GM12878 (cell line): ENCODE data around the gene ADAMTSL3.

ENCODE experiments used
- CEBPB ChIP-seq, 2 experiments: fragments of 150-350 bp in 1 of 2; IDR thresholded peaks; 2 replicates each; pipeline ENCODE4 v1.6.1; 2012 to 2014; ENCODE audit warnings: low read depth in 2 of 2, low read length in 2 of 2, borderline replicate concordance in 1 of 2, inconsistent platforms in 1 of 2
- CTCF ChIP-seq, 3 experiments: IDR thresholded peaks in 2 of 3; conservative IDR thresholded peaks in 1 of 3; 2 replicates each; pipeline ENCODE4 v1.5.1; 2011; ENCODE audit warnings: low read depth in 3 of 3, low read length in 3 of 3, mild to moderate bottlenecking in 3 of 3, control low read depth in 2 of 3, moderate library complexity in 2 of 3, inconsistent platforms in 1 of 3, mixed read lengths in 1 of 3; ENCODE audit not compliant: control insufficient read depth in 2 of 3, insufficient read depth in 1 of 3; ENCODE audit errors: extremely low read depth in 1 of 3
- MAX ChIP-seq: IDR thresholded peaks from 2 replicates; pipeline ENCODE4 v1.6.1; 2012; ENCODE audit warnings: low read depth, low read length, improper control_type of control experiment
- POLR2AphosphoS5 ChIP-seq: IDR thresholded peaks from 2 replicates; pipeline ENCODE4 v1.6.1; 2011; ENCODE audit warnings: mild to moderate bottlenecking, low read length, inconsistent platforms
- REST ChIP-seq: IDR thresholded peaks from 2 replicates; pipeline ENCODE4 v1.6.1; 2012; ENCODE audit warnings: mild to moderate bottlenecking, low read depth, low read length
- SIN3A ChIP-seq: IDR thresholded peaks from 2 replicates; pipeline ENCODE4 v1.6.1; 2012; ENCODE audit warnings: low read depth, low read length, improper control_type of control experiment
- SIX5 ChIP-seq: IDR thresholded peaks from 2 replicates; pipeline ENCODE4 v1.6.1; 2011; ENCODE audit warnings: mild to moderate bottlenecking, low read depth, low read length, moderate library complexity; ENCODE audit not compliant: severe bottlenecking

- TF ChIP-seq POLR2AphosphoS5 (no peak), CEBPB (IDR thresholded peaks at IDR 0.05; ENCODE audit: borderline replicate concordance in 1 of 2, low read depth in 2 of 2, low read length in 2 of 2) (no peak), CTCF (IDR thresholded peaks at IDR 0.05 in 2 of 3, conservative IDR thresholded peaks at IDR 0.05 in 1 of 3; ENCODE audit: control insufficient read depth in 2 of 3, extremely low read depth in 1 of 3, insufficient read depth in 1 of 3, low read depth in 3 of 3, low read length in 3 of 3) (peak; percentile 13 to 44 (median 33); a peak in 4 of 6 replicates), REST (no peak), SIN3A (no peak), SIX5 (no peak), MAX (no peak)
Observed at GRCh38 chr15:83993591-83993990, 339.7 kb downstream of the ADAMTSL3 start.
